ENCODE data around the gene ADRM1. TPM values are rescaled to one million over a fixed set of nuclear protein-coding genes. Genes with fewer than 3 reads are reported as not detected.

ADRM1 gene
- total RNA-seq, 1 donor from 2014 or later = 125 TPM

DNA sequence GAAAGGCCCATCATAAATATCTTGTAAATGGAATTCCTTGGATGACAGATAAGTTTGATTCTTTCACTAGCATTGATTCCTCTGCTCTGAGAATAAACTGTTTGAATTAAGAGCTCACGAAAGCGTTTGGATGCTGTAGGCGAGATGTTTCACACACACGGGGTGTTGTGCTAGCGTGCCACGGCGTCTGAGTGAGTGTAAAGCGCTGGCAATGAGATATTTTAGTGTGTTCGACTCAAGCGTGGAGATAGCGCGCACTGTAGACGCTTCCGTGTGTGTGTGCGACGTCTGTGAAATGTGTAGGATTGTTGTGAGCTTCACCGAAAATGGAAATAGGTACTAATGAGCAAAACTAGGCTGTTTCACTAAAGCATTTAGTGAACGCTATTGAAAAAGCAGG, 29.4 kb upstream of the ADRM1 start:
- H3K4me1 ChIP-seq (ENCODE audit: insufficient read depth, low read length) = no peaks in the 10 kb centered on the region
- H3K27ac Mint-ChIP-seq (ENCODE audit: unreplicated experiment) = no peak overlapping the region
- H3K9ac ChIP-seq (ENCODE audit: low read length) = no peak overlapping the region
- no peaks in the 10 kb centered on the region for H3K27me3 ChIP-seq (ENCODE audit: insufficient read depth, low read length)
- no peaks in the 10 kb centered on the region for H3K9me3 ChIP-seq (ENCODE audit: insufficient read depth, low read depth, low read length)
- H3K79me2 ChIP-seq (ENCODE audit: insufficient read depth, low read length) = no peaks in the 10 kb centered on the region
- H3K27ac ChIP-seq (ENCODE audit: low read depth, low read length) = no peak overlapping the region
- H4K20me1 ChIP-seq (ENCODE audit: insufficient read depth, low read length) = peaks cover 50% of the 10 kb centered on the region
- H3K4me3 ChIP-seq (ENCODE audit: insufficient read depth, low read depth, low read length) = no peak overlapping the region
- H3K27me3 Mint-ChIP-seq (ENCODE audit: low read depth, unreplicated experiment) = no peaks in the 10 kb centered on the region
- peaks cover 22% of the 10 kb centered on the region for H3K36me3 Mint-ChIP-seq (ENCODE audit: low read depth, unreplicated experiment)
- H3K4me2 ChIP-seq (ENCODE audit: low read length) = no peak overlapping the region
- no peak overlapping the region for H2AFZ ChIP-seq (ENCODE audit: low read depth, low read length)
- TF ChIP-seq, protein P1, sequence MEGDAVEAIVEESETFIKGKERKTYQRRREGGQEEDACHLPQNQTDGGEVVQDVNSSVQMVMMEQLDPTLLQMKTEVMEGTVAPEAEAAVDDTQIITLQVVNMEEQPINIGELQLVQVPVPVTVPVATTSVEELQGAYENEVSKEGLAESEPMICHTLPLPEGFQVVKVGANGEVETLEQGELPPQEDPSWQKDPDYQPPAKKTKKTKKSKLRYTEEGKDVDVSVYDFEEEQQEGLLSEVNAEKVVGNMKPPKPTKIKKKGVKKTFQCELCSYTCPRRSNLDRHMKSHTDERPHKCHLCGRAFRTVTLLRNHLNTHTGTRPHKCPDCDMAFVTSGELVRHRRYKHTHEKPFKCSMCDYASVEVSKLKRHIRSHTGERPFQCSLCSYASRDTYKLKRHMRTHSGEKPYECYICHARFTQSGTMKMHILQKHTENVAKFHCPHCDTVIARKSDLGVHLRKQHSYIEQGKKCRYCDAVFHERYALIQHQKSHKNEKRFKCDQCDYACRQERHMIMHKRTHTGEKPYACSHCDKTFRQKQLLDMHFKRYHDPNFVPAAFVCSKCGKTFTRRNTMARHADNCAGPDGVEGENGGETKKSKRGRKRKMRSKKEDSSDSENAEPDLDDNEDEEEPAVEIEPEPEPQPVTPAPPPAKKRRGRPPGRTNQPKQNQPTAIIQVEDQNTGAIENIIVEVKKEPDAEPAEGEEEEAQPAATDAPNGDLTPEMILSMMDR (IDR thresholded peaks at IDR 0.05; ENCODE audit: insufficient read depth, low read depth, low read length) = no peak
- no peak for TF ChIP-seq EZH2 (IDR thresholded peaks at IDR 0.05; ENCODE audit: insufficient read depth, low read length)
- no peaks in the 10 kb centered on the region for H3K4me1 Mint-ChIP-seq (ENCODE audit: low read depth, unreplicated experiment)
- FAIRE-seq (no peak), DNase-seq (ENCODE audit: low read depth) (no peak)
- H3K4me3 Mint-ChIP-seq (ENCODE audit: unreplicated experiment) = no peak overlapping the region
- no peaks in the 10 kb centered on the region for H3K9me3 Mint-ChIP-seq (ENCODE audit: unreplicated experiment)
- no peaks in the 10 kb centered on the region for H3K36me3 ChIP-seq (ENCODE audit: insufficient read depth, low read length)

DNA sequence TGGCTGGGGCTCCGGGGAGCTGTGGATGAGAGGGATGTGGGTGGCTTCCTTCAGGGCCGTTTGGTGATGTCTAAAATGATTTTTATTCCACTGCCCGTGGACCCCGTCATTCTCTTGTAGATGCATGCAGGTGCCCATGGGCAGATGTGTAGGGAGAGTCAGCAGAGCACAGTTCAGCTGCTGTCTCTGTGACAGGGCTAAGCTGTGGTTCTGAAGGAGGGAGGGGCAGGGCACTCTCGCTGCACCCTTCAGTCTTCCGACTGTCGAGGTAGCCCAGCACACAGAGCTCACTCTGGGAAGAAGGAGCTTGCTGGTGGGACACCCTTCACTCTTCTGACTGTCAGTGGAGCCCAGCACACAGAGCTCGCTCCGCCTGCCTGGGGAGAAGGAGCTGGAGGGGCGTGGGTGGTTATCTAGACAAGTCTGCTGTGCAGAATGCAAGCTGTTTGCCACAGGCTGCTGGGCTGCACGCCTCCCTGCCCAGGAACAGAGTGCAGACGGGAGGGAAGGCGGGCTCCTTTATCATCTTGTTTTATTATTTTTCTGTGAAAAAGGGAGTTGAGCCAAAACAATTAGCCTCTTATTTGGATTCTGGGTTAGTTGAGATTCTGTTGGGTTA, 28.4 kb upstream of the ADRM1 start:
- no peak overlapping the region for H3K4me3 Mint-ChIP-seq (ENCODE audit: unreplicated experiment)
- H3K27me3 Mint-ChIP-seq (ENCODE audit: low read depth, unreplicated experiment) = no peaks in the 10 kb centered on the region
- H3K4me1 Mint-ChIP-seq (ENCODE audit: low read depth, unreplicated experiment) = no peaks in the 10 kb centered on the region
- no peaks in the 10 kb centered on the region for H3K36me3 ChIP-seq (ENCODE audit: insufficient read depth, low read length)
- peaks cover 24% of the 10 kb centered on the region for H3K36me3 Mint-ChIP-seq (ENCODE audit: low read depth, unreplicated experiment)
- no peaks in the 10 kb centered on the region for H3K9me3 Mint-ChIP-seq (ENCODE audit: unreplicated experiment)
- no peaks in the 10 kb centered on the region for H3K4me1 ChIP-seq (ENCODE audit: insufficient read depth, low read length)
- no peak overlapping the region for H3K4me2 ChIP-seq (ENCODE audit: low read length)
- H3K27ac ChIP-seq (ENCODE audit: low read depth, low read length) = no peak overlapping the region
- no peaks in the 10 kb centered on the region for H3K9me3 ChIP-seq (ENCODE audit: insufficient read depth, low read depth, low read length)
- TF ChIP-seq EZH2 (IDR thresholded peaks at IDR 0.05; ENCODE audit: insufficient read depth, low read length) = no peak
- TF ChIP-seq, protein P1 (IDR thresholded peaks at IDR 0.05; ENCODE audit: insufficient read depth, low read depth, low read length) = no peak
- no peak overlapping the region for H2AFZ ChIP-seq (ENCODE audit: low read depth, low read length)
- FAIRE-seq (no peak), DNase-seq (ENCODE audit: low read depth) (no peak)
- H4K20me1 ChIP-seq (ENCODE audit: insufficient read depth, low read length) = peaks cover 49% of the 10 kb centered on the region
- no peak overlapping the region for H3K27ac Mint-ChIP-seq (ENCODE audit: unreplicated experiment)
- no peaks in the 10 kb centered on the region for H3K27me3 ChIP-seq (ENCODE audit: insufficient read depth, low read length)
- no peak overlapping the region for H3K4me3 ChIP-seq (ENCODE audit: insufficient read depth, low read depth, low read length)
- no peaks in the 10 kb centered on the region for H3K79me2 ChIP-seq (ENCODE audit: insufficient read depth, low read length)
- H3K9ac ChIP-seq (ENCODE audit: low read length) = no peak overlapping the region

DNA sequence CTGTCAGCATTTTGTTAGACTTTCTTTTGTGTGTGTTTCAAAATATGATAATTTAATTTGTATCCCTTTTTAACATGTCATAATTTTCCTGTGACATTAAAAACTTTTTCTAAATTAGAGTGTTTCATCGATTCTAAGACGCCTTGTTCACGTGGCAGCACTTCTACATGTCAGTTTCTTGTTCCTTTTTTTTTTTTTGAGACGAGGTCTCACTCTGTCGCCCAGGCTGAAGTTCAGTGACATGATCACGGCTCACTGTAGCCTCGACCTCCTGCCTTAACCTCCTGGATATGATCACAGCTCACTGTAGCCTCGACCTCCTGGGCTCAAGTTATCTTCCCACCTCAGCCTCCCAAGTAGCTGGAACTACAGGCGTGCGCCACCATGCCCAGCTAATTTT, 27.6 kb upstream of the ADRM1 start:
- H3K27ac ChIP-seq (ENCODE audit: low read depth, low read length) = no peak overlapping the region

More for the DNA sequence above, 27.6 kb upstream of the ADRM1 start:
- FAIRE-seq (no peak), DNase-seq (ENCODE audit: low read depth) (no peak)
- peaks cover 41% of the 10 kb centered on the region for H4K20me1 ChIP-seq (ENCODE audit: insufficient read depth, low read length)
- H3K27me3 ChIP-seq (ENCODE audit: insufficient read depth, low read length) = no peaks in the 10 kb centered on the region
- H3K4me3 Mint-ChIP-seq (ENCODE audit: unreplicated experiment) = no peak overlapping the region
- H2AFZ ChIP-seq (ENCODE audit: low read depth, low read length) = no peak overlapping the region
- TF ChIP-seq, protein P1 (IDR thresholded peaks at IDR 0.05; ENCODE audit: insufficient read depth, low read depth, low read length) = no peak
- TF ChIP-seq EZH2 (IDR thresholded peaks at IDR 0.05; ENCODE audit: insufficient read depth, low read length) = no peak
- H3K9me3 Mint-ChIP-seq (ENCODE audit: unreplicated experiment) = no peaks in the 10 kb centered on the region
- H3K9me3 ChIP-seq (ENCODE audit: insufficient read depth, low read depth, low read length) = no peaks in the 10 kb centered on the region
- H3K4me3 ChIP-seq (ENCODE audit: insufficient read depth, low read depth, low read length) = no peak overlapping the region
- no peaks in the 10 kb centered on the region for H3K79me2 ChIP-seq (ENCODE audit: insufficient read depth, low read length)
- H3K9ac ChIP-seq (ENCODE audit: low read length) = no peak overlapping the region
- no peaks in the 10 kb centered on the region for H3K4me1 Mint-ChIP-seq (ENCODE audit: low read depth, unreplicated experiment)
- H3K27ac Mint-ChIP-seq (ENCODE audit: unreplicated experiment) = no peak overlapping the region
- no peak overlapping the region for H3K4me2 ChIP-seq (ENCODE audit: low read length)
- H3K36me3 Mint-ChIP-seq (ENCODE audit: low read depth, unreplicated experiment) = peaks cover 27% of the 10 kb centered on the region
- H3K36me3 ChIP-seq (ENCODE audit: insufficient read depth, low read length) = no peaks in the 10 kb centered on the region
- no peaks in the 10 kb centered on the region for H3K27me3 Mint-ChIP-seq (ENCODE audit: low read depth, unreplicated experiment)
- H3K4me1 ChIP-seq (ENCODE audit: insufficient read depth, low read length) = no peaks in the 10 kb centered on the region

Measured in astrocyte (in vitro differentiated cells and primary cell).